HG03378 (cell line): Measurements from ENCODE around the gene DNAJC1.
"Not testable (repeated sequence)": the region's sequence is repeated elsewhere in the genome, so short reads cannot be mapped to it uniquely, and the experiment has no call there.

Experiments used
- ATAC-seq: cut with Tn5 transposase; IDR thresholded peaks from one replicate; pipeline ENCODE4 v1.9.1; 2021; ENCODE audit warnings: mild to moderate bottlenecking, moderate library complexity; ENCODE audit not compliant: unreplicated experiment

The DNAJC1 gene

DNA sequence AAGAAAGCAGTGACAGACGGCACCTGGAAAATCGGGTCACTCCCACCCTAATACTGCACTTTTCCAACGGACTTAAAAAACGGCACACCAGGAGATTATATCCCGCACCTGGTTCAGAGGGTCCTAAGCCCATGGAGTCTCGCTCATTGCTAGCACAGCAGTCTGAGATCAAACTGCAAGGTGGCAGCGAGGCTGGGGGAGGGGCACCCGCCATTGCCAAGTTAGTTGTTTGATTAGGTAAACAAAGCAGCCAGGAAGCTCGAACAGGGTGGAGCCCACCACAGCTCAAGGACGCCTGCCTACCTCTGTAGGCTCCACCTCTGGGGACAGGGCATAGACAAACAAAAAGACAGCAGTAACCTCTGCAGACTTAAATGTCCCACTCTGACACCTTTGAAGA is 169.0 kb downstream of the DNAJC1 start:
- ATAC-seq: not testable (repeated sequence)

- no peak for ATAC-seq
These were observed 170.8 kb downstream of the DNAJC1 start for GRCh38 chr10:21832821-21833130.

GRCh38 chr10:21831986-21832820 is 171.3 kb downstream of the DNAJC1 start:
- ATAC-seq: no peak

- ATAC-seq: no peak
These were observed 173.5 kb downstream of the DNAJC1 start for GRCh38 chr10:21830037-21830436.

DNA sequence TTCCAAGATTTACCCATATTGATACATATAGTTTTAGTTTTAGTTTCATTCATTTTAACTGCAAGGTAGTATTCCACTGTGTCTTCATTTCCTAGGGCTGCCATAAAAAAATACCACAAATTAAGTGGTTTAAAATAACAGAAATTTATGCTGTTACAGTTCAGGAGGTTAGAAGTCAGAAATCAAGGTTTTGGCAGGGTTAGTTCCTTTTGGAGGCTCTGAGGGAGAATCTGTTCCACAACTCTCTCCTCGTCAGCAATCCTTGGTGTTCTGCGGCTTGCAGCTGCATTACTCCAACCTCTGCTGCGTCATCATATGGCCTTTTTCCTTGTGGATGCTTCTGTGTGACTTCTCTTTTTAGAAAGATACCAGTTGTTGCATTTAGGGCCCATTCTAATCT is 176.2 kb downstream of the DNAJC1 start:
- no peak for ATAC-seq

DNA sequence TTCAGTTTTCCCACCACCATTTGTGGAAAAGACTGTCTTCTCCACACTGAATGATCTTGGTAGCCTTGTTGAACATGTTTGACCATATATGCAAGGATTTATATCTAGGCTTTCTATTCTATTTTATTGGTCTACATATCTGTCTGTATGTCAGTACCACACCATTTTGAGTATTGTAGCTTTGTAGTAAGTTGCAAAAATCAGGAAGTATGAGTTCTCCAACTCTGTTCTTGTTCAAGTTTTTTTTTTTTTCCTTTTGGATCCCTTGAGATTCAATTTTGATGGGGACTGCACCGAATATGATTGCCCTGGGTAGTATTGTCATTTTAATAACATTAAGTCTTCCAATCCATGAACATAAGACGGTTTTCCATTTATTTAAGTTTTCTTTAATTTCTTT is 176.8 kb downstream of the DNAJC1 start:
- ATAC-seq: no peak

GRCh38 chr10:21825345-21825744 is 178.2 kb downstream of the DNAJC1 start:
- ATAC-seq: no peak

- no peak for ATAC-seq
These were observed 179.1 kb downstream of the DNAJC1 start for GRCh38 chr10:21824409-21824808.

DNA sequence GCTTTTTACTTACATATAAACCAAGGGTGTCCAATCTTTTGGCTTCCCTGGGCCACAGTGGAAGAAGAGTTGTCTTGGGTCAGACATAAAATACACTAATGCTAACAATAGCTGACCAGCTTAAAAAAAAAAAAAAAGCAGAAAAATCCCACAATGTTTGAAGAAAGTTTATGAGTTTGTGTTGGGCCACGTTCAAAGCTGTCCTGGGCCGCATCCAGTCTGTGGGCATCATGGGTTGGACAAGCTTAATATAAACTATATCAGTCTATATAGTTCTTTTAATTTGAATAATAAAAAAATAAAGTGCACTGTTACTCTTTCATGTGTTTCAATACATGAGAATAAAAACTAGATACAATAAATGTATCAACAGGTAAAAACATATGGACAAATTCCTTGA is 179.9 kb downstream of the DNAJC1 start:
- no peak for ATAC-seq

DNA sequence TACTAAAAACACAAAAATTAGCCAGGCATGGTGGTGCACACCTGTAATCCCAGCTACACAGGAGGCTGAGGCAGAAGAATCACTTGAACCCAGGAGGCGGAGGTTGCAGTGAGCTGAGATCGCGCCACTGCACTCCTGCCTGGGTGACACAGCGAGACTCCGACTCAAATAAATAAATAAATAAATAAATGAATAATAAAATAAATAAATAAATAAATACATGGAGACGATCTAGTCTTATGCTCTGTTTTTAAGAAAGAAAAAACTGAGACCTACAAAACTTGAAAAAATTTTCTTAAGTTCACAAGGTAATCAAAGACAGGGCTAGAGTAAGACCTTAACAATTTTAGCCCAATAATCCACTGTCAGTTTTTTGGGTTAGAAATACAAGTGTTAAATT is 181.3 kb downstream of the DNAJC1 start:
- ATAC-seq: not testable (repeated sequence)

- no peak for ATAC-seq
These were observed 182.6 kb downstream of the DNAJC1 start for GRCh38 chr10:21820952-21821351.

- not testable (repeated sequence) for ATAC-seq
These were observed 185.1 kb downstream of the DNAJC1 start for GRCh38 chr10:21818416-21818815.

DNA sequence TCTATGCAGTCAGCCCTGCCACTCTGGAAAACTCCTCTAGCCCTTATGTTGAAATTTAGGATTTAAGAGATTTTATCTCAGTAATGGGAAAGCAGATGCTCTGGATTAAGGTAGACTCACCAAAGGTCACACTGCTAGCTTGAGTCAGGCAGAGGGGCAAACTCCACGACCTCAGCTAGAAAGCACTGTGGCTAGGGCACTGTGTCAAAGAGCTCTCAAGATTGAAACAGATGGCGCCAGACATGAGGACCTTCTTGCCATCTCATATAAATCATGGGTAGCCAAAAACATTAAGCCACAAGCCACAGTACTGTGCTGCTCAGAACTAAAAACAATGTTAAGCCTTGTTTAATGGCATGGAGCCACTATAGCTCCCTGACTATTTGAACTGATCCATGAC is 188.7 kb downstream of the DNAJC1 start:
- ATAC-seq: no peak

- ATAC-seq: no peak
These were observed 189.6 kb downstream of the DNAJC1 start for GRCh38 chr10:21813946-21814345.

- ATAC-seq: no peak
These were observed 192.3 kb downstream of the DNAJC1 start for GRCh38 chr10:21811245-21811585.

DNA sequence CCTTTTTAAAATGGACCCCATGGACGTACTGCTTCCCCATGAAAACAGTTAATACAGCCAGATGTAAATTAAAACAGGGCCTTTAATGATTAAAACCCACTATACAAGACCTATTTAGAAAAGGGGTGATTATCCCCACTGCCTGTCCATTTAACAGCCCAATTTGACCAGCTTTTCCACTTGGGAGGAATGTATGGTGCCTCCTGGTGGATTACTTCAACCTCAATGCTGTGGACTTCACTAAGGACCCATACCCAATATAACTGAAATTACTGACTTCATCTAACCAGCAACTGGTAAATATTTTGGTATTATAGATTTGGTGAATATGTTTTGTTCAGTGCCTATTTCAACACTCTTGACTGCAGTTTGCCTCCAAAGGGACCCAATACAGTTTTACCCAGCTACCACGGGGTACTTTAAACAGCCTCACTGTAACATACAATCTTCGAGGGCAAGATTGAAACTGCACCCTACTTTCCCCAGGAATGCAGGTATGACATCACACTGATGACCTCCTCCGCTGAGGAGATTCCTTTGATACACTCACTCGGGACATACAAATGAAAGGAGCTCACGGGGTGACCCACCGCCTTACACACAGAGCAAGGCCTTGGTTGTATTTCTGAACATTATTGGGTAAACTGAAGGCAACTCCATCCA is 192.8 kb downstream of the DNAJC1 start:
- ATAC-seq: no peak

- ATAC-seq: no peak
These were observed 195.0 kb downstream of the DNAJC1 start for GRCh38 chr10:21808550-21808949.

GRCh38 chr10:21807180-21807579 is 196.3 kb downstream of the DNAJC1 start:
- ATAC-seq: no peak

- ATAC-seq: no peak
These were observed 200.2 kb downstream of the DNAJC1 start for GRCh38 chr10:21803374-21803773.

DNA sequence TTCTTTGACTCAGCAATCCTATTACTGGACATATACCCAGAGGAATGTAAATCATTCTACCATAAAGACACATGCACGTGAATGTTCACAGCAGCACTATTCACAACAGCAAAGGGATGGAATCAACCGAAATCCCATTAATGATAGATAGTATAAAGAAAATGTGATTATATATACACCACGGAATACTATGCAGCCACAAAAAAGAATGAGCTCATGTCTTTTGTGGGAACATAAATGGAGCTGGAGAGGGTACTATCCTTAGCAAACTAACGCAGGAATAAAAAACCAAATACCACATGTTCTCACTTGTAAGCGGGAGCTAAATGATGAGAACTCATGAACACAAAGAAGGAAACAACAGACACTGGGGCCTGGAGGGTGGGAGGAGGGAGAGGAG is 201.9 kb downstream of the DNAJC1 start:
- ATAC-seq: no peak

- ATAC-seq: no peak
These were observed 205.4 kb downstream of the DNAJC1 start for GRCh38 chr10:21797984-21798765.

GRCh38 chr10:21797533-21797932 is 206.0 kb downstream of the DNAJC1 start:
- ATAC-seq: no peak
